Activated T-cell treated with anti-CD3 and anti-CD28 coated beads for 1 hour (primary cell): Measurements from ENCODE around the gene FARSA.
"Not testable (repeated sequence)": the region's sequence is repeated elsewhere in the genome, so short reads cannot be mapped to it uniquely, and the experiment has no call there.

Experiments used
- DNase-seq: peaks from one replicate; pipeline ENCODE4 v3.0.0-alpha.2; 2020; ENCODE audit warnings: low read depth

Gene FARSA

GRCh38 chr19:12953799-12954611 is 20.5 kb upstream of the FARSA start:
- DNase-seq = no peak

GRCh38 chr19:12953138-12953798 is 19.8 kb upstream of the FARSA start:
- DNase-seq = no peak

- no peak for DNase-seq
Measured at GRCh38 chr19:12952488-12953137, 19.1 kb upstream of the FARSA start.

GRCh38 chr19:12952050-12952449 is 18.5 kb upstream of the FARSA start:
- not testable (repeated sequence) for DNase-seq

- no peak for DNase-seq
Measured at GRCh38 chr19:12949363-12950283, 16.1 kb upstream of the FARSA start.

GRCh38 chr19:12948612-12949362 is 15.3 kb upstream of the FARSA start:
- DNase-seq = no peak

GRCh38 chr19:12947702-12948611 is 14.4 kb upstream of the FARSA start:
- DNase-seq = no peak

- no peak for DNase-seq
Measured at GRCh38 chr19:12946731-12947496, 13.4 kb upstream of the FARSA start.

- no peak for DNase-seq
Measured at GRCh38 chr19:12946092-12946721, 12.7 kb upstream of the FARSA start.

GRCh38 chr19:12945479-12946091 is 12.1 kb upstream of the FARSA start, which contains the start of gene RAD23A:
Gene RAD23A (plus strand): TSS chr19:12945862. CDS start chr19:12945949, 87 bp downstream.
- peak; percentile 98 for DNase-seq

- DNase-seq = no peak
Measured at GRCh38 chr19:12944104-12944674, 10.7 kb upstream of the FARSA start.

- DNase-seq = no peak
Measured at GRCh38 chr19:12943437-12944044, 10.0 kb upstream of the FARSA start.

GRCh38 chr19:12940897-12941296 is 7.4 kb upstream of the FARSA start:
- DNase-seq = no peak

- no peak for DNase-seq
Measured at GRCh38 chr19:12939975-12940423, 6.5 kb upstream of the FARSA start.

- DNase-seq = no peak
Measured at GRCh38 chr19:12938779-12939601, 5.5 kb upstream of the FARSA start.
